Upper lobe of right lung (tissue), 1 donor: ENCODE results near the gene HIGD1B. TPM values are rescaled to one million over a fixed set of nuclear protein-coding genes. Genes with fewer than 3 reads are reported as not detected.

Source experiments
- ATAC-seq: fragments of 200-7000 bp; cut with Tn5 transposase; one replicate; pipeline ENCODE4 v1.9.1; 2020; ENCODE audit warnings: mild to moderate bottlenecking, moderate library complexity
- DNase-seq: peaks from one replicate; pipeline ENCODE4 v3.0.0-alpha.2; 2020
- H3K27ac ChIP-seq: fragments of 200-600 bp; one replicate; pipeline ENCODE4 v1.8.0; 2022
- H3K27me3 ChIP-seq: fragments of 200-600 bp; one replicate; pipeline ENCODE4 v1.8.0; 2022; ENCODE audit warnings: mild to moderate bottlenecking
- H3K36me3 ChIP-seq: fragments of 200-600 bp; one replicate; pipeline ENCODE4 v1.8.0; 2022
- H3K4me1 ChIP-seq: fragments of 200-600 bp; one replicate; pipeline ENCODE4 v1.8.0; 2022
- H3K4me3 ChIP-seq: fragments of 200-600 bp; one replicate; pipeline ENCODE4 v1.8.0; 2022; ENCODE audit warnings: mild to moderate bottlenecking
- H3K9me3 ChIP-seq: fragments of 200-600 bp; one replicate; pipeline ENCODE4 v1.8.0; 2022
- CTCF ChIP-seq: fragments of 200-600 bp; IDR thresholded peaks from one replicate; pipeline ENCODE4 v1.8.0; 2022; ENCODE audit warnings: antibody characterized with exemption
- intact Hi-C: fragments of 100-400 bp; cut with DNase I; formaldehyde crosslinking; loops from one replicate; pipeline ENCODE4 v1.11.0; 2022
- total RNA-seq: library from RNA; stranded (reverse); fragmentation: NEBNext Ultra II Directional; extraction: Animal tissue kit (Norgen Biotek cat#: 25700); gene quantifications from one replicate; pipeline ENCODE4 v1.2.1, GENCODE V29; 2021
- donor health status: DM: no; HTN: yes; CAD: no; lungs with severe emphysema.

The HIGD1B gene
- total RNA-seq, 1 donor from 2014 or later, result 36.4 TPM

DNA sequence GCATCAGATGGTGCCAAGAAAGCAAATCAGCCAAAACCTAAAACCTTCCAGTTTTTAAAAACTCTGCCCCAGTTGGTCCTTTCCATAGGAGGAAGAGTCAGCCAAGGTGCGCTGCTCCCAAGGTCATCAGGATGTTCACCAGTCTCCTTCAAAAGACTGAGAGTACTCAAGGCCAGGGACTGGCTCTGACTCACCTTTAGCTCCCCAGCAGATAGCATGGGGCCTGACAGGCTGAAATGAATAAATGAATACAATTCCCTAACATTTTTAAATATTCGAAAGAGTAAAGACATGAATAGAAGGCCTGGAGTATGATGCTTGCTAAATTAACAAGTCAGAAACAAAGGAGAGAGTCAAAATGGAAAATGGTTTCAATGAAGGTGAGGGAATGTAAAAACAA is 32.4 kb downstream of the HIGD1B start:
- Histone ChIP-seq H3K9me3 (no peaks in the 10 kb centered on the region), H3K27me3 (no peaks in the 10 kb centered on the region), H3K4me3 (no peak overlapping the region), H3K27ac (no peak overlapping the region), H3K36me3 (peaks cover 100% of the 10 kb centered on the region), H3K4me1 (no peaks in the 10 kb centered on the region)
- intact Hi-C loops, result no loop called here
- no peak for ATAC-seq
- DNase-seq, result no peak
- no peak for TF ChIP-seq CTCF

- TF ChIP-seq CTCF, result no peak
- H3K27ac ChIP-seq, result no peak overlapping the region
- no peak for ATAC-seq
- no peaks in the 10 kb centered on the region for H3K27me3 ChIP-seq
- no peak overlapping the region for H3K4me3 ChIP-seq
- H3K9me3 ChIP-seq, result no peaks in the 10 kb centered on the region
- H3K4me1 ChIP-seq, result no peaks in the 10 kb centered on the region
- intact Hi-C loops, result no loop called here
- H3K36me3 ChIP-seq, result peaks cover 100% of the 10 kb centered on the region
- DNase-seq, result no peak
Observed at GRCh38 chr17:44881145-44881544, 33.5 kb downstream of the HIGD1B start.

DNA sequence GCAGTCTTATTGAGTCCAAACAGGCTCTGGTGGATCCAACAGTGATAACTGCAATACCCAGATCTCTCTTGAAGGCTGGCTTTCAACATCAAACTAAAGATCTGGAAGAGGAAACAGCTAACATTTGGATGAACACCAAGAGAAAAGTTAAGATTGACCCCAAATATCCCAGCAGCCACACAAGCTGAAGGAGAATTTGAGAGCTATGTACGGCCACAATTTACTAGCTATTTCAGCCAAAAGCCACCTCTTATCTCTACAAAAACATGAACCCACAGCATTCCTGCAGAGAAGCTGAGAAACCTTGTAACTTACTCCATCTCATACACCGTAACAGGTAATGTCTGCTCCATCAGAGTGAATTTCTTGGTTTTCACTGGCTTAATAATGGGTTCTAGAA is 37.3 kb downstream of the HIGD1B start:
- H3K36me3 ChIP-seq, result peaks cover 68% of the 10 kb centered on the region
- intact Hi-C loops, result no loop called here
- DNase-seq, result no peak

GRCh38 chr17:44887016-44887415 is 39.3 kb downstream of the HIGD1B start:
- ATAC-seq (no peak), DNase-seq (no peak)
- peaks cover 7% of the 10 kb centered on the region for H3K4me1 ChIP-seq
- intact Hi-C loops, result no loop called here
- no peak for TF ChIP-seq CTCF
- H3K9me3 ChIP-seq, result no peaks in the 10 kb centered on the region
- no peak overlapping the region for H3K4me3 ChIP-seq
- no peaks in the 10 kb centered on the region for H3K27me3 ChIP-seq
- H3K27ac ChIP-seq, result no peak overlapping the region
- H3K36me3 ChIP-seq, result peaks cover 61% of the 10 kb centered on the region

More for the DNA sequence above, 37.3 kb downstream of the HIGD1B start:
- Histone ChIP-seq H3K4me3 (no peak overlapping the region), H3K9me3 (no peaks in the 10 kb centered on the region), H3K27me3 (no peaks in the 10 kb centered on the region), H3K4me1 (peaks cover 7% of the 10 kb centered on the region), H3K27ac (no peak overlapping the region)
- no peak for TF ChIP-seq CTCF
- no peak for ATAC-seq

GRCh38 chr17:44887971-44888954 is 40.6 kb downstream of the HIGD1B start:
- no peak for TF ChIP-seq CTCF
- H3K27me3 ChIP-seq, result no peaks in the 10 kb centered on the region
- H3K27ac ChIP-seq, result no peak overlapping the region
- DNase-seq (no peak), ATAC-seq (peak; percentile 66)
- intact Hi-C loops, result no loop called here
- peaks cover 7% of the 10 kb centered on the region for H3K4me1 ChIP-seq
- no peaks in the 10 kb centered on the region for H3K9me3 ChIP-seq
- peaks cover 61% of the 10 kb centered on the region for H3K36me3 ChIP-seq
- no peak overlapping the region for H3K4me3 ChIP-seq
